Endothelial cell of umbilical vein (primary cell): ENCODE results near the gene ADARB2. TPM values are rescaled to one million over a fixed set of nuclear protein-coding genes. Genes with fewer than 3 reads are reported as not detected.

ENCODE experiments used
- BruUV-seq: library from RNA; stranded (reverse); fragments of 400-500 nt; replicated peaks from 2 replicates; lab custom pipeline; 2021; lab: Mats Ljungman, UMichigan
- CTCF ChIA-PET: fragments of 300-600, 350-600 bp; sonication (Branson Sonifier 250); formaldehyde crosslinking; loops from one replicate; lab custom pipeline; 2021; ENCODE audit warnings: antibody characterized with exemption, inconsistent platforms; lab: Charles Lee
- POLR2A ChIA-PET: fragments of 300-600, 350-600 bp; sonication (Branson Sonifier 250); formaldehyde crosslinking; loops from one replicate; lab custom pipeline; 2021; ENCODE audit warnings: antibody characterized with exemption, inconsistent platforms; lab: Charles Lee
- DNase-seq: peaks from one replicate; pipeline ENCODE4 v3.0.0-alpha.2; 2011; ENCODE audit warnings: low read depth, low spot score
- FAIRE-seq: peaks from 2 replicates; lab custom pipeline; 2011; peaks lifted over from hg19 to GRCh38; lab: Jason Lieb, UNC
- H2AFZ ChIP-seq: 2 replicates; pipeline ENCODE4 v1.6.0; 2012; ENCODE audit warnings: low read depth, low read length, control low read depth, inconsistent platforms
- H3K27ac ChIP-seq: 2 replicates; pipeline ENCODE4 v1.5.1; 2011; ENCODE audit warnings: low read depth, mild to moderate bottlenecking, control low read depth, low read length, moderate library complexity; ENCODE audit not compliant: insufficient read depth
- H3K27me3 ChIP-seq, 2 experiments: 2 replicates each; pipeline versions ENCODE4 v1.6.0 to v1.6.1; 2011; ENCODE audit warnings: low read length in 2 of 2, mixed read lengths in 1 of 2; ENCODE audit not compliant: control insufficient read depth in 2 of 2, insufficient read depth in 2 of 2
- H3K36me3 ChIP-seq, 2 experiments: 2 replicates in 1 of 2; 3 replicates in 1 of 2; pipeline ENCODE4 v1.5.1; 2011; ENCODE audit warnings: low read length in 2 of 2, mild to moderate bottlenecking in 1 of 2, moderate library complexity in 1 of 2; ENCODE audit not compliant: control insufficient read depth in 2 of 2, insufficient read depth in 2 of 2; ENCODE audit errors: extremely low read depth in 1 of 2
- H3K4me1 ChIP-seq: 3 replicates; pipeline ENCODE4 v1.5.1; 2011; ENCODE audit warnings: mild to moderate bottlenecking, low read length; ENCODE audit not compliant: control insufficient read depth, insufficient read depth; ENCODE audit errors: extremely low read depth
- H3K4me2 ChIP-seq: 2 replicates; pipeline ENCODE4 v1.6.1; 2011; ENCODE audit warnings: low read length, control low read depth, mixed read lengths; ENCODE audit not compliant: insufficient read depth
- H3K4me3 ChIP-seq, 3 experiments: fragments of 200-600 bp in 1 of 3; sonication (generic), shearing (Covaris generic) in 1 of 3; replicated peaks in 1 of 3; 2 replicates each; pipeline ENCODE4 v1.5.1; 2011 to 2016; ENCODE audit warnings: control low read depth in 3 of 3, low read length in 3 of 3, mild to moderate bottlenecking in 2 of 3, inconsistent platforms in 1 of 3, low read depth in 1 of 3, moderate library complexity in 1 of 3; ENCODE audit not compliant: insufficient read depth in 1 of 3
- H3K79me2 ChIP-seq: 2 replicates; pipeline ENCODE4 v1.6.0; 2012; ENCODE audit warnings: low read length, inconsistent platforms; ENCODE audit not compliant: control insufficient read depth, insufficient read depth
- H3K9ac ChIP-seq: replicated peaks from 2 replicates; pipeline ENCODE3; 2011; ENCODE audit warnings: low read length, control low read depth; ENCODE audit not compliant: insufficient read depth; ENCODE audit errors: extremely low read depth
- H3K9me1 ChIP-seq: replicated peaks from 3 replicates; pipeline ENCODE4 v1.6.0; 2011; ENCODE audit warnings: mild to moderate bottlenecking, low read length; ENCODE audit not compliant: control insufficient read depth, insufficient read depth; ENCODE audit errors: extremely low read depth
- H3K9me3 ChIP-seq: replicated peaks from 2 replicates; pipeline ENCODE4 v1.5.1; 2012; ENCODE audit warnings: low read length, inconsistent platforms; ENCODE audit not compliant: control insufficient read depth, insufficient read depth
- H4K20me1 ChIP-seq: replicated peaks from 2 replicates; pipeline ENCODE3; 2011; ENCODE audit warnings: mild to moderate bottlenecking, low read length; ENCODE audit not compliant: control insufficient read depth, insufficient read depth; ENCODE audit errors: extremely low read depth
- EZH2 ChIP-seq: IDR thresholded peaks from 2 replicates; pipeline ENCODE4 v1.6.1; 2012; ENCODE audit warnings: borderline replicate concordance, low read depth, mild to moderate bottlenecking, moderate library complexity, low read length, inconsistent platforms; ENCODE audit not compliant: severe bottlenecking
- FOS ChIP-seq: IDR thresholded peaks from 2 replicates; pipeline ENCODE4 v1.6.1; 2011; ENCODE audit warnings: mild to moderate bottlenecking, low read length, moderate library complexity, borderline replicate concordance; ENCODE audit not compliant: insufficient read depth
- JUN ChIP-seq: IDR thresholded peaks from 2 replicates; pipeline ENCODE4 v1.6.1; 2011; ENCODE audit warnings: borderline replicate concordance, low read depth; ENCODE audit not compliant: insufficient read length, insufficient read depth
- MAX ChIP-seq: IDR thresholded peaks from 2 replicates; pipeline ENCODE4 v1.6.1; 2011; ENCODE audit not compliant: insufficient read depth, insufficient read length
- MYC ChIP-seq: IDR thresholded peaks from one replicate; pipeline ENCODE4 v1.6.1; 2011; ENCODE audit warnings: mild to moderate bottlenecking, low read depth, low read length
- POLR2A ChIP-seq: IDR thresholded peaks from 2 replicates; pipeline ENCODE4 v1.6.1; 2012; ENCODE audit warnings: low read depth, mild to moderate bottlenecking, control low read depth, low read length
- POLR2AphosphoS5 ChIP-seq: IDR thresholded peaks from 2 replicates; pipeline ENCODE4 v1.6.1; 2012; ENCODE audit warnings: low read depth, mild to moderate bottlenecking, control low read depth, low read length, moderate library complexity; ENCODE audit not compliant: insufficient read depth
- dilution Hi-C: fragments of 300-500 bp; cut with MboI; formaldehyde crosslinking; loops from one replicate; pipeline ENCODE4 v1.15.0; 2019; ENCODE audit warnings: low sequenced_read_pairs; ENCODE audit not compliant: extremely low pct_ligation_motif_present
- intact Hi-C: fragments of 100-400 bp; cut with micrococcal nuclease; formaldehyde crosslinking; loops from one replicate; pipeline ENCODE4 v1.10.0; 2022
- polyA plus RNA-seq, 4 experiments: library from polyadenylated mRNA; depleted of rRNA in 3 of 4; stranded (reverse) in 3 of 4; unstranded in 1 of 4; fragments of >200 nt; gene quantifications; 2 replicates each; pipeline versions ENCODE4 v1.2.1 to v1.2.3, GENCODE V29; 2011 to 2012; ENCODE audit warnings: missing spikeins in 1 of 4
- total RNA-seq: library from RNA; stranded (reverse); gene quantifications from 2 replicates; pipeline ENCODE4 v1.2.3, GENCODE V29; 2021

Gene ADARB2
- total and polyA plus RNA-seq, 2 donors (not counting 3 experiments of a cell fraction or from before 2014, with no cell fraction given) = not detected

- TF ChIP-seq FOS (no peak), MAX (no peak), EZH2 (no peak), JUN (no peak)
- no TSS peak for BruUV-seq
Measured at GRCh38 chr10:1475098-1475591, 262.2 kb downstream of the ADARB2 start.

GRCh38 chr10:1474376-1475097 lies 262.8 kb downstream of the ADARB2 start:
- POLR2A ChIA-PET = no interaction called here
- H3K4me2 ChIP-seq = no peak overlapping the region
- H3K4me1 ChIP-seq = no peaks in the 10 kb centered on the region
- no peak for TF ChIP-seq MYC
- no peak for TF ChIP-seq POLR2AphosphoS5
- no peak for TF ChIP-seq POLR2A
- TF ChIP-seq MAX = no peak
- TF ChIP-seq FOS = no peak
- TF ChIP-seq EZH2 = no peak
- TF ChIP-seq JUN = no peak
- dilution Hi-C loops = no loop called here
- no peaks in the 10 kb centered on the region for H3K27me3 ChIP-seq
- FAIRE-seq (no peak), DNase-seq (no peak)
- no peak overlapping the region for H3K4me3 ChIP-seq
- no TSS peak for BruUV-seq
- no peak overlapping the region for H2AFZ ChIP-seq
- no peaks in the 10 kb centered on the region for H3K9me3 ChIP-seq
- CTCF ChIA-PET = no interaction called here
- H3K36me3 ChIP-seq = no peaks in the 10 kb centered on the region
- intact Hi-C loops = no loop called here
- no peaks in the 10 kb centered on the region for H3K9me1 ChIP-seq
- H3K27ac ChIP-seq = no peak overlapping the region
- no peaks in the 10 kb centered on the region for H4K20me1 ChIP-seq
- no peak overlapping the region for H3K9ac ChIP-seq
- H3K79me2 ChIP-seq = no peaks in the 10 kb centered on the region

More at GRCh38 chr10:1475098-1475591, 262.2 kb downstream of the ADARB2 start:
- Histone ChIP-seq H3K36me3 (no peaks in the 10 kb centered on the region), H3K27ac (no peak overlapping the region), H3K4me1 (no peaks in the 10 kb centered on the region), H3K9me3 (no peaks in the 10 kb centered on the region), H3K27me3 (no peaks in the 10 kb centered on the region), H3K79me2 (no peaks in the 10 kb centered on the region), H3K4me2 (no peak overlapping the region), H2AFZ (no peak overlapping the region), H4K20me1 (no peaks in the 10 kb centered on the region), H3K4me3 (no peak overlapping the region), H3K9ac (no peak overlapping the region), H3K9me1 (no peaks in the 10 kb centered on the region)
- CTCF ChIA-PET = no interaction called here
- DNase-seq (no peak), FAIRE-seq (no peak)
- intact Hi-C loops = no loop called here
- dilution Hi-C loops = no loop called here
- POLR2A ChIA-PET = no interaction called here
